ENCODE measurements around the gene ENTPD6.

ENTPD6 gene

GRCh38 chr20:25197183-25197869, 1.8 kb downstream of the ENTPD6 start:
- TF ChIP-seq, protein P1, sequence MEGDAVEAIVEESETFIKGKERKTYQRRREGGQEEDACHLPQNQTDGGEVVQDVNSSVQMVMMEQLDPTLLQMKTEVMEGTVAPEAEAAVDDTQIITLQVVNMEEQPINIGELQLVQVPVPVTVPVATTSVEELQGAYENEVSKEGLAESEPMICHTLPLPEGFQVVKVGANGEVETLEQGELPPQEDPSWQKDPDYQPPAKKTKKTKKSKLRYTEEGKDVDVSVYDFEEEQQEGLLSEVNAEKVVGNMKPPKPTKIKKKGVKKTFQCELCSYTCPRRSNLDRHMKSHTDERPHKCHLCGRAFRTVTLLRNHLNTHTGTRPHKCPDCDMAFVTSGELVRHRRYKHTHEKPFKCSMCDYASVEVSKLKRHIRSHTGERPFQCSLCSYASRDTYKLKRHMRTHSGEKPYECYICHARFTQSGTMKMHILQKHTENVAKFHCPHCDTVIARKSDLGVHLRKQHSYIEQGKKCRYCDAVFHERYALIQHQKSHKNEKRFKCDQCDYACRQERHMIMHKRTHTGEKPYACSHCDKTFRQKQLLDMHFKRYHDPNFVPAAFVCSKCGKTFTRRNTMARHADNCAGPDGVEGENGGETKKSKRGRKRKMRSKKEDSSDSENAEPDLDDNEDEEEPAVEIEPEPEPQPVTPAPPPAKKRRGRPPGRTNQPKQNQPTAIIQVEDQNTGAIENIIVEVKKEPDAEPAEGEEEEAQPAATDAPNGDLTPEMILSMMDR (conservative IDR thresholded peaks at IDR 0.05; ENCODE audit: low read depth, low read length), result peak; percentile 9
- no peak for DNase-seq (ENCODE audit: low read depth)
- peak overlapping the region; percentile 84 for H3K4me3 ChIP-seq (ENCODE audit: low read depth, low read length)

DNA sequence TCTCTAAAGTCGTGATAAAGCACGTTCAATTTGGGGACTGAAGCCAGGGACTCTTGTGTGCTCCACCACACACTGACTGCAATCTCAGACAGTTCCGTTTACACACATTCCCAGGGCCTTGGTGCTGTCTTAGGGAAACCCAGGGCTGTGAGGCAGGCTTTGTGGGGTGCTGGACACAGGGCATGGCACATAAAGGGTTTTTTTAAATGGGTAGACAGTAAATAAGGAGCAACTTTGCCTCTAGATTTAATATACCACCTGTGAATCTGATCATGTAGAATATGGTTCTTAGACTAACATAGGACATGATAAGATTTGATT, 2.3 kb downstream of the ENTPD6 start:
- no peak for DNase-seq (ENCODE audit: low read depth)
- TF ChIP-seq, protein P1 (conservative IDR thresholded peaks at IDR 0.05; ENCODE audit: low read depth, low read length), result no peak
- no peak overlapping the region for H3K4me3 ChIP-seq (ENCODE audit: low read depth, low read length)

- no peak overlapping the region for H3K4me3 ChIP-seq (ENCODE audit: low read depth, low read length)
- no peak for DNase-seq (ENCODE audit: low read depth)
- TF ChIP-seq, protein P1 (conservative IDR thresholded peaks at IDR 0.05; ENCODE audit: low read depth, low read length), result no peak
These were observed 3.3 kb downstream of the ENTPD6 start for GRCh38 chr20:25198663-25199383.

DNA sequence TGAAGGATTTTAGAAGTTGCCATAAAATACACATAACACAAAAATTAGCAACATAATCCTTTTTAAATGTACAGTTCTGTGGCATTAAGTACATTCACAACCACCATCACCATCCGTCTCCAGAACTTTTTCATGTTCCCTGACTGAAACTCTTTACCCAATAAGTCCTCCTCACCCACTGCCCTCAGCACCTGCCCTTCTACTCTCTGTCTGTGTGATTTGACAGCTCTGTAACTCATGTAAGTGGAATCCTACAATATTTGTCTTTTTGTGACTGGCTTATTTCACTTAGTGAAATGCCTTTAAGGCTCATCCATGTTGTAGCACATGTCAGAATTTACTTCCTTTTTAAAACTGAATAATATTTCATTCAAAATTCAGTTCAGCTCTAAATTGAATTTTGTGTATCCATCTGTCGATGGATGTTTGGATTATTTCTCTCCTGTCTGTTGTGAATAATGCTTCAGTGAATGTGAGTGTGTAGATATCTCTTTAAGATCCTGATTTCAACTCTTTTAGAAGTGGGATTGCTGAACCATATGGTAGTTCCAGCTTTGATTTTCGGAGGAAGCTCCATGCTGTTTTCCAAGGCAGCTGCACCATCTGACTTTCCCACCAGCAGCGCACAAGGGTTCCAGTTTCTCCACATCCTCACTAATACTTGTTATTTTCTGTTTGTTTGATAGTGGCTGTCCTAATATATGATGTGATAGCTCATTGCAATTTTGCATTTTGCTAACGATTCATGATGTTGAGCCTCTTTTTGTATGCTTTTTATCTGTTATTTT, 4.2 kb downstream of the ENTPD6 start:
- DNase-seq (ENCODE audit: low read depth), result no peak
- TF ChIP-seq, protein P1 (conservative IDR thresholded peaks at IDR 0.05; ENCODE audit: low read depth, low read length), result no peak
- H3K4me3 ChIP-seq (ENCODE audit: low read depth, low read length), result no peak overlapping the region

DNA sequence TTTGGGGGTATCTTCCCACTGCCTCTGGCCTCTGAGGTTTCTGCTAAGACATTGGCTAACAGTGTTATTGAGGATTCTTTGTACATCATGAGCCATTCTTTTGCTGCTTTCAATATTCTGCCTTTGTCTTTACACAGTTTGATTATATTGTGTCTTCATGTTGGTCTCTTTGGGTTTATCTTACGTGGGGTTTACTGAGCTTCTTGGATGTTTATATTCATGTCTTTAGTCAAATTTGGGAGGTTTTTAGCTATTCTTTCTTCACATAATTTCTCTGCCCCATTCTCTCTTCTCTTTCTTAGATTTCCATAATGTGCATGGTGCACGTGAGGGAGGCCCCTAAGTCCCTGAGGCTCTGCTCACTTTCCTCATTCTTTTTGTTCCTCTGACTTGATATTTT, 7.6 kb downstream of the ENTPD6 start:
- TF ChIP-seq, protein P1 (conservative IDR thresholded peaks at IDR 0.05; ENCODE audit: low read depth, low read length), result no peak
- no peak for DNase-seq (ENCODE audit: low read depth)
- H3K4me3 ChIP-seq (ENCODE audit: low read depth, low read length), result no peak overlapping the region

DNA sequence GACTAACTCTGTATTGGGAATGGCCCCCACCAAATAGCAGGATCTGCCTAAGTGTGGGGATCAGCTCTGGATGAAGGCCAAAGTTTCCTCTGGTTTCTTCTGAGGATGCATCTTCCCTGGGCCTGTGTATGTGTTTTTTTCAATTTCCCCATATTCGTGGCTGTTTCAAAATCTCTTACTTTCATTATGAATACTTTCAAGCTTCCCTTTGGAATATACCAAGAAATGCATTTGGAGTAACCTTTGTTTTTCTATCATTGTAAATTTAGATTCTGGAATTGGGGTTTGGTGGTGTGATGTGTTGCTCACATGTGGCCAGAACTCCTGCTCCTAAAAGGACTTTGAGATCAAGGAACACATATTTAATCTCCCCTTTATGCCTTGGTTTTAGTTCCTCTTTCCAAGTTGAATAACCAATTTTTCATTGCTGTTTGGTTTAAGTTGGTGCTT, 8.4 kb downstream of the ENTPD6 start:
- no peak overlapping the region for H3K4me3 ChIP-seq (ENCODE audit: low read depth, low read length)
- no peak for DNase-seq (ENCODE audit: low read depth)
- TF ChIP-seq, protein P1 (conservative IDR thresholded peaks at IDR 0.05; ENCODE audit: low read depth, low read length), result no peak
